Ovary (tissue), 9 donors: ENCODE measurements around the gene PIMREG. TPM values are rescaled to one million over a fixed set of nuclear protein-coding genes. Genes with fewer than 3 reads are reported as not detected.

Experiments
- DNase-seq, 5 donors: peaks; one replicate each; pipeline ENCODE4 v3.0.0-alpha.2; 2019 to 2020
- H3K27ac ChIP-seq, 2 donors: fragments of 200-600 bp; one replicate each; pipeline versions ENCODE4 v1.5.1 to v1.8.0; 2019 to 2022
- H3K27me3 ChIP-seq: fragments of 200-600 bp; one replicate; pipeline ENCODE4 v1.8.0; 2022
- H3K36me3 ChIP-seq: fragments of 200-600 bp; sonication (generic); one replicate; pipeline ENCODE4 v1.5.1; 2019
- H3K4me1 ChIP-seq: one replicate; pipeline ENCODE4 v1.8.1; 2013; ENCODE audit warnings: mild to moderate bottlenecking, moderate library complexity; ENCODE audit not compliant: insufficient read depth
- H3K4me3 ChIP-seq: fragments of 200-600 bp; sonication (generic); one replicate; pipeline ENCODE4 v1.5.1; 2017
- H3K9me3 ChIP-seq, 2 donors: fragments of 200-600 bp in 1 of 2; sonication (generic) in 1 of 2; one replicate each; pipeline versions ENCODE4 v1.5.1 to v1.8.1; 2013 to 2019; ENCODE audit warnings: mild to moderate bottlenecking in 1 of 2, moderate library complexity in 1 of 2
- EP300 ChIP-seq: sonication (generic); formaldehyde crosslinking; IDR thresholded peaks from one replicate; pipeline ENCODE4 v1.6.1; 2017; ENCODE audit warnings: antibody characterized with exemption
- POLR2A ChIP-seq: fragments of 450-650 bp; IDR thresholded peaks from one replicate; pipeline ENCODE4 v1.6.1; 2017; ENCODE audit warnings: antibody characterized with exemption, mild to moderate bottlenecking, moderate library complexity
- WGBS, 3 donors: extraction: QIAGEN DNeasy Blood & Tissue Kit in 1 of 3; methylation state at CpG; one replicate each; pipeline versions ENCODE4 v1.1.5 to v1.1.7; 2013 to 2017; 5-methylcytosine and 5-hydroxymethylcytosine counted together
- intact Hi-C, 4 donors: fragments of 100-400 bp; cut with DNase I; formaldehyde crosslinking; loops; one replicate each; pipeline versions ENCODE4 v1.11.0 to v1.15.1; 2022 to 2023
- polyA plus RNA-seq, 2 donors: library from polyadenylated mRNA; stranded (reverse); fragments of 200-250 nt in 1 of 2; fragments of 350-450 nt in 1 of 2; fragmentation: Illumina TruSeq in 1 of 2; extraction: RNeasy Lipid Tissue Mini Kit (QIAGEN cat#74804) in 1 of 2; gene quantifications; one replicate each; pipeline ENCODE4 v1.2.3, GENCODE V29; 2013 to 2014
- total RNA-seq, 7 donors: library from RNA; depleted of rRNA in 2 of 7; stranded (reverse); fragments of >200 nt in 2 of 7; fragmentation: NEBNext Ultra II Directional in 3 of 7; extraction: Animal tissue kit (Norgen Biotek cat#: 25700) in 3 of 7; gene quantifications; one replicate each; pipeline versions ENCODE4 v1.1.0 to v1.2.4, GENCODE V29; 2016 to 2023
- TF ChIP-seq, protein P1 (sequence below), 3 donors: fragments of 450-650 bp in 2 of 3; fragments of 200-600 bp in 1 of 3; IDR thresholded peaks; one replicate each; pipeline versions ENCODE4 v1.5.1 to v1.8.0; 2016 to 2022; ENCODE audit warnings: antibody characterized with exemption in 3 of 3, mild to moderate bottlenecking in 1 of 3
- donor health status: DM: no; HTN: no; CAD: no; lungs with moderate emphysema.
- donor health status: DM: no; HTN: no; CAD: no.
- donor health status: Bipolar disorder and iron deficiency.
- donor health status: DM: yes; HTN: yes; CAD: no.
- donor health status: DM: no; HTN: no; CAD: no.
- donor health status: DM: yes; HTN: yes; CAD: no.

Gene PIMREG
- total and polyA plus RNA-seq, 9 donors, result 0.20 to 4.7 (median 0.73) TPM; not detected in 1

DNA sequence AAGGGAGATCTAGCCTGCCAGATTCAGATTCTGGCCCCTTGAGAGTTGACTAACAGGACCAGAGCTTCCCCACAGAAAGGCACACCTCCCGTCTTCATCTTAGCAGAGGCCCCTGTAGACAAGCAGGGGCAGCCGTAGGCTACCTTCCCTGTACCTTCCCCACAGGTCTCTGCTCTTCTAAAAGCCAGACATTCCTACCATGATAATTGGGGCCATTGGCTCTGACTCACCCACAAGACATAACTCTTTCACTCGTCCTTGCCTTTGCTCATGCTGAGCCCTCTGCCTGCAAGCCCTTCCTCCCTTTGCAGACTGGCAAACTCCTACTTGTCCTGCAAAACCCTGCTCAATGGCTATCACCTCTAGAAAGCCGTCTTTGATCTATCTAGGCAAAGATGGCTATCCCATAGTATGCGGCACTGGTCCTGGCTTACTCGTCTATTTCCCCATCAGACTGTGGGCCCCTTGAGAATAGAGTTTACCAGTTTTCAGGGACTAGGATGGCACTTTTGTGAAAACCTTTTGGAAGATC, 43.8 kb downstream of the PIMREG start:
- no peak overlapping the region for H3K4me3 ChIP-seq
- no peaks in the 10 kb centered on the region for H3K9me3 ChIP-seq
- intact Hi-C loops, result no loop called here
- TF ChIP-seq EP300, result no peak
- TF ChIP-seq, protein P1, sequence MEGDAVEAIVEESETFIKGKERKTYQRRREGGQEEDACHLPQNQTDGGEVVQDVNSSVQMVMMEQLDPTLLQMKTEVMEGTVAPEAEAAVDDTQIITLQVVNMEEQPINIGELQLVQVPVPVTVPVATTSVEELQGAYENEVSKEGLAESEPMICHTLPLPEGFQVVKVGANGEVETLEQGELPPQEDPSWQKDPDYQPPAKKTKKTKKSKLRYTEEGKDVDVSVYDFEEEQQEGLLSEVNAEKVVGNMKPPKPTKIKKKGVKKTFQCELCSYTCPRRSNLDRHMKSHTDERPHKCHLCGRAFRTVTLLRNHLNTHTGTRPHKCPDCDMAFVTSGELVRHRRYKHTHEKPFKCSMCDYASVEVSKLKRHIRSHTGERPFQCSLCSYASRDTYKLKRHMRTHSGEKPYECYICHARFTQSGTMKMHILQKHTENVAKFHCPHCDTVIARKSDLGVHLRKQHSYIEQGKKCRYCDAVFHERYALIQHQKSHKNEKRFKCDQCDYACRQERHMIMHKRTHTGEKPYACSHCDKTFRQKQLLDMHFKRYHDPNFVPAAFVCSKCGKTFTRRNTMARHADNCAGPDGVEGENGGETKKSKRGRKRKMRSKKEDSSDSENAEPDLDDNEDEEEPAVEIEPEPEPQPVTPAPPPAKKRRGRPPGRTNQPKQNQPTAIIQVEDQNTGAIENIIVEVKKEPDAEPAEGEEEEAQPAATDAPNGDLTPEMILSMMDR (IDR thresholded peaks at IDR 0.05), result no peak
- TF ChIP-seq POLR2A, result no peak
- no peaks in the 10 kb centered on the region for H3K36me3 ChIP-seq
- H3K4me1 ChIP-seq, result peaks cover 22% of the 10 kb centered on the region
- no peak overlapping the region for H3K27ac ChIP-seq
- WGBS, 3 donors, result 79 to 92% (median 89%) methylated on average over 6 of the region's 6 CpGs
- H3K27me3 ChIP-seq, result no peaks in the 10 kb centered on the region
- no peak for DNase-seq

DNA sequence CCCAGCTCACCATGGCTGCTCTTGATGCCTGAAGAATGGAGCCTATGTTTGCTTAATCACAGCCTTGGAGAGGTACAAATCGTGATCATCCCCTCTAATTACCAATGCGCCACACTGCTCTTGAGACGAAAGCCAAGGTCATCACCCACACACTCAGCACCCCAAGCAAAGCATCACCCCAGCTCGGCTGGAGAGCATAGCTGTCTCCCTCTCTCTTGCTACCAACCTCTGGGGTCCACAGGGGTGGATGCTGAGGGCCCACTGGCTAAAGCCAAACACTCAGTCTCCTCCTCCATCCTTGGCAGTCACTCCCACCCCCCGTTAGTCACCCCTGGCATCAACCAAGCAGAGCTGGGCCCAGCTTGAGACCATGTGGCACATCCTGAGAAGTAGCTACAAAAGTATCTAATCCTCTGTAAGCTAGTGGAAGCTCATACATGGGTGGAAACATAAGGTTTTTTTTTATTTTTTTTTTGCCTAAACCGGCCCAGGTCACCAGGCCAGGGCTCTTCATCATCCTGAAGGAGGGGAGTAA, 44.8 kb downstream of the PIMREG start:
- DNase-seq, result peak in 2 of 5 donors; percentile 14 to 36
- WGBS, 3 donors, result 70 to 74% (median 72%) methylated on average over 6 of the region's 6 CpGs
- Histone ChIP-seq H3K4me1 (peaks cover 23% of the 10 kb centered on the region), H3K36me3 (no peaks in the 10 kb centered on the region), H3K27me3 (no peaks in the 10 kb centered on the region), H3K4me3 (no peak overlapping the region), H3K9me3 (no peaks in the 10 kb centered on the region), H3K27ac (no peak overlapping the region)
- intact Hi-C loops, result no loop called here
- TF ChIP-seq, protein P1 (IDR thresholded peaks at IDR 0.05), result no peak
- no peak for TF ChIP-seq POLR2A
- no peak for TF ChIP-seq EP300

DNA sequence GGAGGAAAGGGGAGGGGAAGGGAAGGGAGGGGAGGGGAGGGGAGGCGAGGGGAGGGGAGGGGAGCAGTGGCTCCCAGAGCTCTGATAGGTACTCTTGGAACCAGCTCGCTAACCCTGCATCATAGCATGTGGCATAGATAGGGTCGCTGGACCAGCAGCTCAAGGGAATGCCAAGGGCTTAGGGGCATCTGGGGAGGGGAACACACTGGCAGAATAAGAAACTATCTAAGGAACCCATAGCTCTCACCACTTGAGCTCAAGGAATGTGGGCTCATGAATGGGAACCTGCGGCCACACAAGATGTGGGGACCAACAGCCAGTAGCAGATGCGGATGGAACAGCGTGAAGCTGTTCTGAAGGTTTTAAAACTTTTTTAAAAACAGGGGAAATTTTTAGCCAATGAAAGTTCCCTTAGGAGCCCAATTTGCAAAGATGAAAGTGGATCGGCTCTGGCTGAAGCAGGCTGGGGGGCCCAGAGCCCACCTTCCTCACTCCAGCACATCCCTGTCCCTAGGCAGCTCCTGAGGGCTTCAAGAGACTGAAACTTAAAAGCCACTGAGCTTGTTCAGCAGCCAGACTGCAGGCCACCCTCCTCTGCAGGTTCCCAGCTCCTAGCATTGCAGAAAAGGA, 46.9 kb downstream of the PIMREG start:
- H3K36me3 ChIP-seq, result no peaks in the 10 kb centered on the region
- WGBS, 3 donors, result 79 to 89% (median 87%) methylated on average over 7 of the region's 7 CpGs
- TF ChIP-seq POLR2A (no peak), EP300 (no peak)
- TF ChIP-seq, protein P1 (IDR thresholded peaks at IDR 0.05), result no peak
- no peak overlapping the region for H3K27ac ChIP-seq
- H3K27me3 ChIP-seq, result no peaks in the 10 kb centered on the region
- peak in 3 of 5 donors; percentile 4 to 24 (median 10) for DNase-seq
- H3K4me3 ChIP-seq, result no peak overlapping the region
- peaks cover 33% of the 10 kb centered on the region for H3K4me1 ChIP-seq
- intact Hi-C loops, result loop anchor here in 1 of 4 donors (5.0 kb wide), 1 partner anchor 61 kb away; no protein-coding TSS in a partner anchor
- H3K9me3 ChIP-seq, result no peaks in the 10 kb centered on the region

DNA sequence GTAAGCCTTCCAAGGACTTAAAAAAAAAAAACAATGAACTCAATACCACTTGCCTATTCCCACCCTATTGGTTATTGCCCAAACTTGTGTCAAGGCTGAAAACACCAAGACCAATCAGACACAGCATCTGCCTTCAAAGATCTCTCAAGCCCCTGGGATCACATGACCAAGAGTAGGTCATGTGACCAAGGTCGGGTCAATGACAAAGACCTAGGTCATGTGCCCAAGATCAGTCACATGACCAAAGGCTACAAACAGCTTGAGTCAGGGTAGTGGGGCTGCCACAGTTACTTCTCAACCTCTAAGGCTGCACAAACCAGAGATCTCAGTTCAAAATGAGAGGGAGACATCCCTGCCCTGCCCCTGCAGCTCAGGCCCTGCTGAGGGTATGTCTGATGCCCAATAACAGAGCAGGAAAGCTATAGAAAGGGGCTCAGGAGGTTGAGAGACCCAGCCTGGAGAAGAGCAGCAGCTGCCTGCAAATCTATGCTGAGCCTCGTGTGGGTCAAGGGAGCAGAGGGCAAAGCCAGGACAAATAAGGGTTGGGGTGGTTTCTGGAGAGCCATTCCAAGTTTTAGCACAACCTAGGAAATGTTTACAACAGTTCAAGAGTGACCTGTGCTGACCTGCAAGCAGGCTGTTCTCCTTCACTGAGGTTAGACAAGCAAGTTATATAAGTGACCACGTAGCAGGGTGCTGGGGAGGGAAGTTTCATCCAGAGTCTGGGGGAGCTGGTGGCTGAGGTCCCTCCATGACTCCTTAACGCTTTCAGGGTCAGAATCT, 48.8 kb downstream of the PIMREG start:
- peaks cover 33% of the 10 kb centered on the region for H3K4me1 ChIP-seq
- 15 to 40% (median 30%) methylated on average over 4 of the region's 4 CpGs for WGBS, 3 donors

More for the DNA sequence above, 48.8 kb downstream of the PIMREG start:
- no peaks in the 10 kb centered on the region for H3K36me3 ChIP-seq
- no peak overlapping the region for H3K4me3 ChIP-seq
- TF ChIP-seq, protein P1 (IDR thresholded peaks at IDR 0.05), result no peak
- TF ChIP-seq EP300, result no peak
- TF ChIP-seq POLR2A, result no peak
- H3K27ac ChIP-seq, result peak overlapping the region; percentile 51 to 75
- H3K27me3 ChIP-seq, result no peaks in the 10 kb centered on the region
- peak in 4 of 5 donors; percentile 55 to 80 (median 70) for DNase-seq
- intact Hi-C loops, result loop anchor here in 1 of 4 donors (5.0 kb wide), 1 partner anchor 59 kb away; no protein-coding TSS in a partner anchor
- no peaks in the 10 kb centered on the region for H3K9me3 ChIP-seq
